ENCODE measurements around the gene PTBP3. TPM values are rescaled to one million over a fixed set of nuclear protein-coding genes. Genes with fewer than 3 reads are reported as not detected.

The PTBP3 gene
- total RNA-seq, 4 donors from 2014 or later: 52.1 to 126 (median 71.0) TPM

DNA sequence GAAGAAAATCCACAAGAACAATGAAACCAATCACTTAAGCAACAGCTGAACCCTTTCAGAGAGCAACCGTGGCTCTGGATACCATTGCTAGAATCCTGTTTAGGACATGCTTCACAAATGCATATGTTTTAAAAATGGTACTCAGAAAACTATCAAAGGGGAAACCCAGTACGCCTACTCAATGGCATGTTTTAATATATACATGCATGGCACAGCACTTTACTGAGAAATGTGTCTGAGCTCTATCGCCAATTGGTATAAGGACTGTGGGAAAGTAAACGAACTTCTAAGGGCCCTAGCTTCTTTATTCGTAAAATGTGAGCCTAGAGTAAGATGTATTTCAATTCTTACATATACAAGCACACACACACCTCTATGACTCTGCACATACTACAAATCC lies 72.3 kb downstream of the PTBP3 start:
- no peak overlapping the region for H3K27ac ChIP-seq
- no peak for DNase-seq
- TF ChIP-seq, protein P1, sequence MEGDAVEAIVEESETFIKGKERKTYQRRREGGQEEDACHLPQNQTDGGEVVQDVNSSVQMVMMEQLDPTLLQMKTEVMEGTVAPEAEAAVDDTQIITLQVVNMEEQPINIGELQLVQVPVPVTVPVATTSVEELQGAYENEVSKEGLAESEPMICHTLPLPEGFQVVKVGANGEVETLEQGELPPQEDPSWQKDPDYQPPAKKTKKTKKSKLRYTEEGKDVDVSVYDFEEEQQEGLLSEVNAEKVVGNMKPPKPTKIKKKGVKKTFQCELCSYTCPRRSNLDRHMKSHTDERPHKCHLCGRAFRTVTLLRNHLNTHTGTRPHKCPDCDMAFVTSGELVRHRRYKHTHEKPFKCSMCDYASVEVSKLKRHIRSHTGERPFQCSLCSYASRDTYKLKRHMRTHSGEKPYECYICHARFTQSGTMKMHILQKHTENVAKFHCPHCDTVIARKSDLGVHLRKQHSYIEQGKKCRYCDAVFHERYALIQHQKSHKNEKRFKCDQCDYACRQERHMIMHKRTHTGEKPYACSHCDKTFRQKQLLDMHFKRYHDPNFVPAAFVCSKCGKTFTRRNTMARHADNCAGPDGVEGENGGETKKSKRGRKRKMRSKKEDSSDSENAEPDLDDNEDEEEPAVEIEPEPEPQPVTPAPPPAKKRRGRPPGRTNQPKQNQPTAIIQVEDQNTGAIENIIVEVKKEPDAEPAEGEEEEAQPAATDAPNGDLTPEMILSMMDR (IDR thresholded peaks at IDR 0.05): no peak
- no peak for TF ChIP-seq POLR2A (IDR thresholded peaks at IDR 0.05)
- H3K4me1 ChIP-seq: no peaks in the 10 kb centered on the region
- no peaks in the 10 kb centered on the region for H3K9me3 ChIP-seq
- H3K4me3 ChIP-seq: no peak overlapping the region
- no peaks in the 10 kb centered on the region for H3K27me3 ChIP-seq
- peaks cover 0 to 25% (median 0%) of the 10 kb centered on the region in 3 donors for H3K36me3 ChIP-seq

DNA sequence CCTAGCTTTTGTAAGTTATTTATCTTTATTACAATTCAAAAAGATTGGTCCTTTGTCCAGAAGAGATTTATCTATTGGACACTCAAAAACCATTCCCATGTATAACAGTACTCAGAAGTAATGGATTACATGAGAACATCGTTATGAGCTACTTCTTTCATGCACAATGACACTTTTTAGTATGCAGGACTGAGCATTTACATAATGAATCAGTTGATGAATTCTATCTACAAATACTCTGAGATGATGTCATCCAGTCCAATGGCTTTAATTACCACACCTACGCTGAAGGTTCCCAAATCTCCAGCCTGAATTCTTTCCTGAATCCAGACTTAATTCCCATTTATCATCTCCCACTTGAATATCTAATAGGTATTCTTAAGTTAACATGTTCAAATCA lies 75.3 kb downstream of the PTBP3 start:
- peaks cover 0 to 20% (median 0%) of the 10 kb centered on the region in 3 donors for H3K36me3 ChIP-seq
- no peak for DNase-seq
- no peaks in the 10 kb centered on the region for H3K27me3 ChIP-seq
- no peaks in the 10 kb centered on the region for H3K9me3 ChIP-seq
- no peaks in the 10 kb centered on the region for H3K4me1 ChIP-seq
- no peak overlapping the region for H3K4me3 ChIP-seq
- TF ChIP-seq, protein P1 (IDR thresholded peaks at IDR 0.05): no peak
- TF ChIP-seq POLR2A (IDR thresholded peaks at IDR 0.05): no peak
- H3K27ac ChIP-seq: no peak overlapping the region

DNA sequence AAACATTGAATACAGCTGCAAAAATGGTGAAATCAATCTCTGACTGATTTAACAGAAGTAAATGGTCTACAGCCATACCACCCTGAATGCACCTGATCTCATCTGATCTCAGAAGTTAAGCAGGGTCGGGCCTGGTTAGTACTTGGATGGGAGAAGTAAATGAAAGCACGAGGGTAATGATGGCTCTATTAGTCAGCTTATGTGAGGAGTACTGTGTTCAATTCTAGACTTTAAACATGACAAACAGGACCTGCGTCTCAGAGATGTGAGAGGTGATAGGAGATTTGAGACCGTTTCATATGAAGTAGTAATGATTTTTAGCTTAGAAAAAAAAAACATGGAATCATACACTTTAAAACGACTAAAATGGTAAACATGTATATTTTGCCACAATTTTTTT lies 81.2 kb downstream of the PTBP3 start:
- no peaks in the 10 kb centered on the region for H3K9me3 ChIP-seq
- no peak overlapping the region for H3K27ac ChIP-seq
- no peak for DNase-seq
- no peaks in the 10 kb centered on the region for H3K27me3 ChIP-seq
- H3K4me3 ChIP-seq: no peak overlapping the region
- TF ChIP-seq POLR2A (IDR thresholded peaks at IDR 0.05): no peak
- TF ChIP-seq, protein P1 (IDR thresholded peaks at IDR 0.05): no peak
- H3K4me1 ChIP-seq: no peaks in the 10 kb centered on the region
- peaks cover 0 to 14% (median 0%) of the 10 kb centered on the region in 3 donors for H3K36me3 ChIP-seq

DNA sequence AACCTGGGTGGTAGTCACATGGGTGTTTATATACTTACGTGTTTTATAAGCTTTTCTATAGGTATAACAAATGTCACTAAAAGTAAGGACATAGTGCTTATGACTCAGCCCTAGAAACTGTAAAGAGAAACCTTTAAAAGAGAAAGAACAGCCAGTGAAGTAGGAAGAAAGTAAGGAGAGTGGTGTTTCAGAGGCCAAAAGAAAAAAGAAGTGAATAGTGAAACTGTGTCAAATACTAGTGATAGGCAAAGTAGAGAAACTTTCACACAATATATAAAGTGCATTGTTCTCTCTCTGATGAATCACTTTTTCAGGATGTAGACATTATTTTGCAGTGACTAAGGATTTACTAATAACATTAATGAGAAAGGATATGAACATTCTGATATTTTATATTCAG lies 84.1 kb downstream of the PTBP3 start:
- Histone ChIP-seq H3K9me3 (no peaks in the 10 kb centered on the region), H3K4me3 (no peak overlapping the region), H3K4me1 (no peaks in the 10 kb centered on the region), H3K36me3 (peaks cover 0 to 14% (median 0%) of the 10 kb centered on the region in 3 donors), H3K27ac (no peak overlapping the region), H3K27me3 (no peaks in the 10 kb centered on the region)
- TF ChIP-seq, protein P1 (IDR thresholded peaks at IDR 0.05): no peak
- no peak for TF ChIP-seq POLR2A (IDR thresholded peaks at IDR 0.05)
- no peak for DNase-seq

DNA sequence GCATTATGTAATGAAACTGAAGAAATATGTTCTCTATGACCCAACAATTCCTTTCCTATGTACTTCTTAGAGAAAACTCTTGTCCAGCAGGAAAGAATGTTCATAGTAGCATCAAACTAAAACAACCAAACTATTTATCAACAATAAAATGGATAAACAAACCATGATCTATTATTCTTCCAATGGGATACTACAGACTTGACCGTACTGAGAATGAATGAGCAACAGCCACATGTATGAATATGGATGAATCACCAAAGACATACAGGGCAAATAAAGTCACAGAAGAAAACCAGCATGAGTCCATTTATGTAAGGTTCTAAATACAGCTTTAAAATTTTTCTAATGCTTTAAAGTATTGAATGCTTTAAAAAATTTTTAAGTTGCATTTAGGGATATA lies 84.7 kb downstream of the PTBP3 start:
- TF ChIP-seq POLR2A (IDR thresholded peaks at IDR 0.05): no peak
- TF ChIP-seq, protein P1 (IDR thresholded peaks at IDR 0.05): no peak
- Histone ChIP-seq H3K4me1 (no peaks in the 10 kb centered on the region), H3K4me3 (no peak overlapping the region), H3K9me3 (no peaks in the 10 kb centered on the region), H3K27me3 (no peaks in the 10 kb centered on the region), H3K27ac (no peak overlapping the region), H3K36me3 (peaks cover 0 to 14% (median 0%) of the 10 kb centered on the region in 3 donors)
- DNase-seq: no peak

DNA sequence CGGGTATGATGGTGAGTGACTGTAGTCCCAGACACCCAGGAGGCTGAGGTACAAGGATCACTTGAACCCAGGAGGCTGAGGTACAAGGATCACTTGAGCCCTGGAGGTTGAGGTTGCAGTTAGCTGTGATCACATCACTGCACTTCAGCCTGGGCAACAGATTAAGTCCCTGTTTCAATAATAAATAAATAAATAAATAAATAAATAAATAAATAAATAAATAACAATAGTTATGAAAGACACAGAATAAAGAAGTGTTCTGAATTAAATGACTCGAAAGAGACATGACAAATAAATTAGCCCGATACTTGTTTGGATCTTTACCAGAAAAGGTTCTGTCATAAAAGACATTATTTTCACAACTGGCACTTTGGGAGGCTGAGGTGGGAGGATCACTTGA lies 86.3 kb downstream of the PTBP3 start:
- Histone ChIP-seq H3K27ac (no peak overlapping the region), H3K9me3 (no peaks in the 10 kb centered on the region), H3K4me3 (no peak overlapping the region), H3K27me3 (no peaks in the 10 kb centered on the region), H3K4me1 (no peaks in the 10 kb centered on the region), H3K36me3 (peaks cover 0 to 10% (median 0%) of the 10 kb centered on the region in 3 donors)
- DNase-seq: no peak
- TF ChIP-seq, protein P1 (IDR thresholded peaks at IDR 0.05): no peak
- TF ChIP-seq POLR2A (IDR thresholded peaks at IDR 0.05): no peak
